SK-N-SH treated with all-trans-retinoic acid at 6 μM for 48 hours (cell line): Measurements from ENCODE around the gene CDCA3.

Experiments used
- ATAC-seq: fragments of 200-7000 bp; cut with Tn5 transposase; 3 replicates; pipeline ENCODE4 v1.9.1; 2020; ENCODE audit warnings: mild to moderate bottlenecking, moderate library complexity
- ARNTL ChIP-seq: fragments of 450-650 bp; formaldehyde crosslinking; IDR thresholded peaks from 2 replicates; pipeline ENCODE4 v1.5.0; 2020; ENCODE audit warnings: low read depth, mild to moderate bottlenecking, moderate library complexity, borderline replicate concordance
- BACH2 ChIP-seq: fragments of 250-450 bp; sonication (Bioruptor Pico); IDR thresholded peaks from 2 replicates; pipeline ENCODE4 v1.9.0; 2021; ENCODE audit warnings: mild to moderate bottlenecking, borderline replicate concordance
- CREB5 ChIP-seq: fragments of 250-450 bp; sonication (Bioruptor Pico); IDR thresholded peaks from 2 replicates; pipeline ENCODE4 v1.5.1; 2020; ENCODE audit warnings: low read depth, mild to moderate bottlenecking, moderate library complexity
- CSDC2 ChIP-seq: fragments of 250-450 bp; sonication (Bioruptor Pico); IDR thresholded peaks from 2 replicates; pipeline ENCODE4 v1.5.0; 2020; ENCODE audit warnings: mild to moderate bottlenecking, moderate library complexity
- CSRNP3 ChIP-seq: fragments of 250-450 bp; sonication (Bioruptor Pico); IDR thresholded peaks from 2 replicates; pipeline ENCODE4 v1.5.1; 2021; ENCODE audit warnings: mild to moderate bottlenecking, moderate library complexity
- ESRRG ChIP-seq: fragments of 250-450 bp; sonication (Bioruptor Pico); IDR thresholded peaks from 2 replicates; pipeline ENCODE4 v1.6.1; 2021; ENCODE audit warnings: mild to moderate bottlenecking
- GLIS3 ChIP-seq: fragments of 250-450 bp; sonication (Bioruptor Pico); IDR thresholded peaks from 2 replicates; pipeline ENCODE4 v1.5.0; 2020; ENCODE audit warnings: mild to moderate bottlenecking, moderate library complexity
- ISL1 ChIP-seq: fragments of 250-450 bp; sonication (Bioruptor Pico); IDR thresholded peaks from 2 replicates; pipeline ENCODE4 v2.1.2; 2022; ENCODE audit warnings: mild to moderate bottlenecking, moderate library complexity
- OSR1 ChIP-seq: fragments of 250-450 bp; sonication (Bioruptor Pico); IDR thresholded peaks from 2 replicates; pipeline ENCODE4 v1.8.0; 2022; ENCODE audit warnings: moderate library complexity, mild to moderate bottlenecking, inconsistent platforms
- PATZ1 ChIP-seq: fragments of 250-450 bp; sonication (Bioruptor Pico); IDR thresholded peaks from 2 replicates; pipeline ENCODE4 v1.8.0; 2020; ENCODE audit warnings: mild to moderate bottlenecking, moderate library complexity, borderline replicate concordance
- POU6F1 ChIP-seq: fragments of 250-450 bp; sonication (Bioruptor Pico); IDR thresholded peaks from 2 replicates; pipeline ENCODE4 v1.8.0; 2021; ENCODE audit warnings: low read depth, mild to moderate bottlenecking, moderate library complexity, borderline replicate concordance
- PPARA ChIP-seq: fragments of 250-450 bp; sonication (Bioruptor Pico); IDR thresholded peaks from 2 replicates; pipeline ENCODE4 v1.5.0; 2020; ENCODE audit warnings: mild to moderate bottlenecking, borderline replicate concordance
- RARB ChIP-seq: fragments of 250-450 bp; sonication (Bioruptor Pico); IDR thresholded peaks from 2 replicates; pipeline ENCODE4 v1.8.0; 2021; ENCODE audit warnings: mild to moderate bottlenecking, moderate library complexity
- SNAI2 ChIP-seq: fragments of 250-450 bp; sonication (Bioruptor Pico); IDR thresholded peaks from 2 replicates; pipeline ENCODE4 v1.5.0; 2020; ENCODE audit warnings: mild to moderate bottlenecking, moderate library complexity
- TCF4 ChIP-seq: fragments of 250-450 bp; sonication (Bioruptor Pico); IDR thresholded peaks from 2 replicates; pipeline ENCODE4 v1.8.0; 2021; ENCODE audit warnings: mild to moderate bottlenecking, moderate library complexity, borderline replicate concordance
- TOX ChIP-seq: fragments of 250-450 bp; sonication (Bioruptor Pico); IDR thresholded peaks from 2 replicates; pipeline ENCODE4 v1.8.0; 2021; ENCODE audit warnings: mild to moderate bottlenecking, moderate library complexity, borderline replicate concordance
- TSHZ2 ChIP-seq: fragments of 250-450 bp; sonication (Bioruptor Pico); IDR thresholded peaks from 2 replicates; pipeline ENCODE4 v1.5.0; 2020; ENCODE audit warnings: mild to moderate bottlenecking, moderate library complexity
- ZC3H10 ChIP-seq: fragments of 250-450 bp; sonication (Bioruptor Pico); IDR thresholded peaks from 2 replicates; pipeline ENCODE4 v1.5.1; 2021; ENCODE audit warnings: mild to moderate bottlenecking, moderate library complexity
- ZFP3 ChIP-seq: fragments of 250-450 bp; sonication (Bioruptor Pico); IDR thresholded peaks from 2 replicates; pipeline ENCODE4 v1.5.0; 2020; ENCODE audit warnings: mild to moderate bottlenecking, moderate library complexity
- ZFP30 ChIP-seq: fragments of 450-650 bp; formaldehyde crosslinking; IDR thresholded peaks from 2 replicates; pipeline ENCODE4 v1.5.0; 2022; ENCODE audit warnings: mild to moderate bottlenecking, moderate library complexity
- ZNF565 ChIP-seq: fragments of 450-650 bp; formaldehyde crosslinking; conservative IDR thresholded peaks from 2 replicates; pipeline ENCODE4 v1.5.0; 2020; ENCODE audit warnings: low read depth, mild to moderate bottlenecking, moderate library complexity
- ZNF70 ChIP-seq: fragments of 450-650 bp; formaldehyde crosslinking; IDR thresholded peaks from 2 replicates; pipeline ENCODE4 v1.5.0; 2020; ENCODE audit warnings: mild to moderate bottlenecking, moderate library complexity
- ZNF8 ChIP-seq: fragments of 450-650 bp; formaldehyde crosslinking; IDR thresholded peaks from 2 replicates; pipeline ENCODE4 v1.5.0; 2020; ENCODE audit warnings: mild to moderate bottlenecking, moderate library complexity

Gene CDCA3

GRCh38 chr12:6860116-6860515 lies 9.0 kb upstream of the CDCA3 start (continued):
- no peak for TF ChIP-seq TOX
- TF ChIP-seq ISL1: no peak
- TF ChIP-seq ZC3H10 (CRISPR knock-in tag): no peak
- TF ChIP-seq ZFP3 (CRISPR knock-in tag): no peak

- no peak for TF ChIP-seq RARB
- TF ChIP-seq ZFP30 (CRISPR knock-in tag): no peak
- no peak for TF ChIP-seq PATZ1 (CRISPR knock-in tag)
- TF ChIP-seq OSR1 (CRISPR knock-in tag): no peak
- TF ChIP-seq CSRNP3: no peak
- TF ChIP-seq ZNF70 (CRISPR knock-in tag): no peak
- no peak for TF ChIP-seq POU6F1 (CRISPR knock-in tag)
- no peak for TF ChIP-seq PPARA
- no peak for TF ChIP-seq TSHZ2 (CRISPR knock-in tag)
- no peak for TF ChIP-seq CREB5 (CRISPR knock-in tag)
- no peak for TF ChIP-seq SNAI2
- TF ChIP-seq BACH2 (CRISPR knock-in tag): no peak
- TF ChIP-seq TCF4 (CRISPR knock-in tag): no peak
- no peak for TF ChIP-seq ESRRG (CRISPR knock-in tag)
- TF ChIP-seq ZNF565: no peak
- no peak for TF ChIP-seq ZNF8
- no peak for TF ChIP-seq CSDC2 (CRISPR knock-in tag)
- no peak for TF ChIP-seq ARNTL (CRISPR knock-in tag)
- TF ChIP-seq ZFP3 (CRISPR knock-in tag): no peak
- ATAC-seq: no peak
Observed at GRCh38 chr12:6858799-6859198, 7.7 kb upstream of the CDCA3 start.

GRCh38 chr12:6855322-6855721 lies 4.2 kb upstream of the CDCA3 start:
- ATAC-seq: no peak
- TF ChIP-seq TOX (no peak), CSRNP3 (no peak), POU6F1 (CRISPR knock-in tag) (no peak), BACH2 (CRISPR knock-in tag) (no peak), ZC3H10 (CRISPR knock-in tag) (no peak), ZFP3 (CRISPR knock-in tag) (no peak), RARB (no peak), ZFP30 (CRISPR knock-in tag) (no peak), PATZ1 (CRISPR knock-in tag) (no peak), ISL1 (no peak), CREB5 (CRISPR knock-in tag) (no peak), GLIS3 (no peak), ZNF565 (no peak), ZNF70 (CRISPR knock-in tag) (no peak)
